ENCODE results near the gene RCN2.

DNA sequence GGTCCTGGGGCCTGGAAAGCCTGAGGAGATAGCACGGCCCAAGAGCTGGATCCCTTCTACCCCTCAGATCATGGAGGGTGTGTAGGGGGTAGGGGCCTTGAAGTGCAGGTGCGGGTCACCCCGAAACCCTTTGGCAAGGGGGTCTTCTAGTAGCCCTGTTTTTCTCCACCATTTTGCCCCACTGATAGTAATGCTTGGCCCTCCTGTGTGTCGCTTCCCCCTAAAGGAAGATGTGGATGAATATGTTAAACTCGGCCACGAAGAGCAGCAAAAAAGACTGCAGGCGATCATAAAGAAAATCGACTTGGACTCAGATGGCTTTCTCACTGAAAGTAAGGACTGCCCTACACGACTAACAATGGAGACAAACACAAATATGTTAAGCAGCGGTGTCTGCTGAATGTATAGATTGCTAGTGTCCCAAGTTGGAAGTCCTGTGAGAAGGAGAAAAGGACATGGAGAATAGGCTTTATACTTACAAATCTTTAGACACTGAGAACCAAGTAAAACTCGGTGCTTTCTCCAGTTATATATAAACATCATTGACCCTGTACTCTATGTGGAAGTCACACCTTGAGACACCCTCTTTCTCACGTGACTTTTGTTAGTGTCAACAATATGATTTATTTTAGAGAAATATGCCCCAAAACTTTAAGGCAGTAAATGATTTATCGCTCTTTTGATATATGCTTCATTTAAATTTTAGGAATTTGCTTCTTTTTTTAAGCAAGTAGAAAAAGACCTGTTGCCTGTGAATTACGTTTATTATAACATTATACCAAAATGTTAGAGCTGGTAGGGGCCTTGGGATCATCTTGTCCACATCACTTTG lies 802 bp downstream of the RCN2 start:
- TF ChIP-seq SPI1 (IDR thresholded peaks at IDR 0.05; ENCODE audit: low read depth, low read length) = no peak
- TF ChIP-seq POU2F2 (IDR thresholded peaks at IDR 0.05; ENCODE audit: low read depth, low read length) = no peak
- no peak for TF ChIP-seq TAF1 (IDR thresholded peaks at IDR 0.05; ENCODE audit: low read depth, low read length)
- no peak for TF ChIP-seq POLR2A (IDR thresholded peaks at IDR 0.05; ENCODE audit: low read depth, low read length)
- TF ChIP-seq POLR2AphosphoS5 (IDR thresholded peaks at IDR 0.05; ENCODE audit: low read depth, low read length) = no peak
